NK-92 (cell line): ENCODE results near the gene ELOVL2.
"Not testable (repeated sequence)": the region's sequence is repeated elsewhere in the genome, so short reads cannot be mapped to it uniquely, and the experiment has no call there.

ENCODE experiments used
- DNase-seq: peaks from one replicate; lab custom pipeline; 2025; ENCODE audit not compliant: unreplicated experiment; lab: John Stamatoyannopoulos, UW

Gene ELOVL2

GRCh38 chr6:11025130-11025529, 19.0 kb downstream of the ELOVL2 start:
- no peak for DNase-seq

DNA sequence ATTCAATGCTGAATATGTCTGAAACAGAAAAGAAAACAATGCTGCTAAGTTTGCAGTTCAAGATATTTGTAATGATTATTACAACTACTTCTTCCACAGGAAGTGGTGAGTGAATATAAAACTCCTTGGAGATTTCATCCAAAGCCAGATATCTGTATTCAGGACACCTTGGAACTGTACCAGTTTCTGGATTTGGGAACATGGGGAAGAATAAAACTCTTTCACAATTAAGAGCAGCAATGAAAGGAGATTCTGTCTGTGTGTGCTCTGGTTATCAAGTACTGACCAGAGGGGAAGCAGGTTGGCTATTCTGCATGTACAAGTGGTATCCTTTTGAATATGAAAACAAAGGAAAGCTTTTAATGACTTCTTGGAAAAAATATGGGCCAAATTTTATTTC, 21.1 kb downstream of the ELOVL2 start:
- DNase-seq, result no peak

DNA sequence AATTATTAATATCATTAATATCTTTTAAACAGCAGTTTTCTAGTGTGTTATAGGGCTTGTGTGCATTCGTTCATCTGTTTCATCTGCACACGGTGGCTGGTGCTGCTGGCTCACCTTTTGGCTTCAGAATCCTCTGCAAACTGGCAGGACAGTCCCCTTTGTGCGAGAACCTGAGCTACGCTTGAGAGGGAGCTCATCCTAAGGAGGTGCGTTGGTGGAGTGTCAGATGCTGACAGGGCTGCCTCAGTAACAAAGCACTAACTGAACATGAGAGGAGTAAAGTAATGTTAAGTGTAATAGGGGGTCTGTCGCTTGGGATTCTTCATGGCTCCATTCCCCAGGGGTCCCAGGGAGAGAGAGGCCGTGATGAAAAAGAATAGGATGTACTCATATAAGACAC, 22.4 kb downstream of the ELOVL2 start:
- DNase-seq, result no peak

DNA sequence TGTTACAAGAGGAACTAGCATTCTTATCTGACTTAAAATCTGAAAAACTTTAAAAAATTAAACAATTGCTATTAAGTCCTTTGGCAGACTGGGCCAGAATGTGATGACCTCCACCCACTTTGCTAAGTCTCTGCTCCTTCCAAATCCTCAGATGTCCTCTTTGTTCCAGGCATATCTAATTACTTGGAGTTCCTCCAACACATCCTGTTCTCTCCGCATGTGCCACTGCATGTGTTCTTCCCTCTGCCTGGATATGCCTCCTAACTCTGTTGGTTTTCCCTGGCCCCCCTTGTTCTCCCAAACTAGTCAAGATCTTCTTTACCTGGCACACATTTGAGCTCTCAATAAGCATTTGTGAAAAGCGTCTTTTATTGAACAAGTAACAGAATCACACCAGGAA, 23.1 kb downstream of the ELOVL2 start:
- no peak for DNase-seq

- DNase-seq, result no peak
Observed at GRCh38 chr6:11018225-11018624, 25.9 kb downstream of the ELOVL2 start.

DNA sequence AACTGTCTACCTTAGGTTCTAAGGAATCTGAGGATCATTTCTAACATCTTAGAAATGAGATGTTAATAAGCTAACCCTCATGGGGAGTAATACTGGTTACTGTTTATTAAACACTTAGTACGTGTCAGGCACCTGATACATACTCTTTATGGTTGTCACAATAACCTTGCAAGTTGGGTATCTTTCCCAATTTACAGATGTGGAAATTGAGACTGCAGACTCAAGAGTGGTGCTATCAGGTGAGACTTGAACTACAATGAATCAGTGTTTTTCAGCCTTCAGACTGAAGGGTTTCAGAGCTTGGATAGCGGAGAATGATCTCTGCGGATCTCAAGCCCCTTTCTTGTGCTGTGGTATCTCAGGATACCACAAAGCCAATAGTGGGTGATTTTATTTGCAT, 27.0 kb downstream of the ELOVL2 start:
- DNase-seq, result no peak

DNA sequence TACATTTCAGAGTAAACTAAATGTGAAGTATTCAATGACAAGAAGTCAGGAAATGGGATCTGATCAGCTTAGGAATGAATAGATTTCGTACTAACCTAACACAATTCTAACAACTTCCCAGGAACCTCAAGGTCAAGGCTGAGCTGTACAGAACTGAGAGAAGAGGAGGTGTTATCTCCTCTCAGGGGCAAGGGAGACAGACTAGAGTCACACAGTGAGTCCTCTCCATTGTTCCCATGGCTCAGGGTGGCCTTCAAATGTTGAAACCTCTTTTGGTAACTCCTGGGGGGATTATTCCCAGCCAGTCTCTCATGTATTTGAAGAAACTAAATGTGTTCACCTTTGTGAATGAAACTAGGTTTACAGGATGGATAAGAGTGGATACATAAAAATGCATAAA, 27.7 kb downstream of the ELOVL2 start:
- no peak for DNase-seq

DNA sequence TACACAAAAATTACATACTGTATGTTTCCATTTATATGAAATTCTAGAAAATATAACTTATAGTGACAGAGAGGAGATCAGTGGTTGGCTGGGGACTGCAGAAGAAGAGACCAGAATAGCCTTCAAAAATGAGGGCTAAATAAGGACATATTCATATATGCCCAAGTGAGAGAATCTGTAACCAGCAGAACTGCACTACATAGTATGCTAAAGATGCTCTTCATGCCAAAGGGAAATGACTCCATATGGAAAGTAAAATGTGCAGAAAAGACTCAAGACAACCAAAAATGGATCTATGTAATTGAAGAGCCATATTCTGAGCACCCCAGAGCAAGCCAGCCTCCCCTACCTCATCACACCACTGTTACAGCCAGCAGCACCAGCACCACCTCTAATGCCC, 29.0 kb downstream of the ELOVL2 start:
- DNase-seq, result no peak

DNA sequence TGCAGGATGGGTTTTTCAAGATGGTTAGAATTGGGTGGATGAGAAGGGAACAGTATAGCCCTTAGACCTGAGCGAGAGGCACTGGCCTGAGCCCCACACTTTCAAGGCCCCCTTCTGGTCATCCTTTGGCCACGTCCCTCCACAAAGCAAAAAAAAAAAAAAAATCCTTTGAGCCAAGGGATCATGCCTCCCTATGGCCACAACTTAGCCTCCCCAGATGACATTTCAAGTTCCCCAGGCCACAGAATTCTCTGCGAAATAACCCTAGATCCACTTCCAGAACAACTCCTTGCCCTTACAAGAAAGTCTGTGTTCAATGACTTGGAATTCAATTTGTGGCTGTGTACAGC, 30.4 kb downstream of the ELOVL2 start:
- DNase-seq, result no peak

DNA sequence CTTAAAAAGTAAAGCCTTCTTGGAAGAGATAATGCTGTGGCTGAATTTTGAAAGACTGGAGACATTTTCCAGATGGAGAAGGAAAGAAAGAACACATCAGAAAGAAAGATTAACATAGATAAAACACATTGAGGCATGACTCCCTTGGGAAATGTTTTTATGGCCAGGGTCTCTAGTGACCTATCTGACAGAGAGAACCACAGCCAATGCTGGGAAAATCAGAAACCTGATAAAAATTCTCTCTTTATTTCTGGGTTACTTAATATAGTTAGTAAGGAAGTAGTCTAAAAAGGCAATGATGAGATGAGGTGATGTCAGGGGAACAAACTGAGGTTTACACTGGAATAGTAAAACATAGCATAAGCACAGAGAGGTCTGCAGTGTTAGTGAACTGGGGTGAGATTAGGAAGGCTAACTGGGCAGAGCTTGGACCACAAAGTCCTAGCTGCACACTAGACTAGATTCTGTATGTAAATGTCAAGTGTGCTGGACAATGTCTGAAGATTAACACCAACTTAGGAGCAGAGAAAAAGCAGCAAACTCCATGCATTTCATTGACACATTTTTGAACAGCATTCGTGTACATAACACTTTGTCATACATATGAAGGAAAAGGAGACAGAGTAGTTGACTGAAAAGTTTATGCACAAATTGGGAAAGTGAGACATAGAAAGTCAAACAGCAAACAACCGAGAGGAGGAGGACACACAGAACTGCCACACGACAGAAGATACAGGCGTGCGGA, 31.0 kb downstream of the ELOVL2 start:
- no peak for DNase-seq

DNA sequence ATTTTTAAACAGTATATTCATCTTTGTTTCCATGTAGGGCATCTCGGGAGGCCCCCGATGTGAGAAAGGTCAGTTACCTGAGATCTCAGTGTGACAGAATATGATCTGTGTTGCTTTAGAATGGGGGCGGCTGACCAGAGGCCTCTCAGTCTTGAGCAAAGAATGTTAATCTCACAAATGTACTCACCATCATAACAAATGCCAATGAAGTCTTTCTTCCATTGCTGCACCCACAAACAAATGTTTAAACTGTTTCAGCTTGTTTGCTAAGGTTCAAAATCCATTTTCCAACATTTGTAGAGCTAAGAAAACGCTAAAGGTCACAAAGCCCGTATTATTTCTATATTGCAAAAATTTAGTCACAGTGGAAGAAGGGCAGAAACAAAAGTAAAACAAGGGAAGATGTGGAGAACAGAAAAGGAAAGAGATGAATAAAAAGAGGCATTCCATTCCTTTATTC, 31.8 kb downstream of the ELOVL2 start:
- no peak for DNase-seq

DNA sequence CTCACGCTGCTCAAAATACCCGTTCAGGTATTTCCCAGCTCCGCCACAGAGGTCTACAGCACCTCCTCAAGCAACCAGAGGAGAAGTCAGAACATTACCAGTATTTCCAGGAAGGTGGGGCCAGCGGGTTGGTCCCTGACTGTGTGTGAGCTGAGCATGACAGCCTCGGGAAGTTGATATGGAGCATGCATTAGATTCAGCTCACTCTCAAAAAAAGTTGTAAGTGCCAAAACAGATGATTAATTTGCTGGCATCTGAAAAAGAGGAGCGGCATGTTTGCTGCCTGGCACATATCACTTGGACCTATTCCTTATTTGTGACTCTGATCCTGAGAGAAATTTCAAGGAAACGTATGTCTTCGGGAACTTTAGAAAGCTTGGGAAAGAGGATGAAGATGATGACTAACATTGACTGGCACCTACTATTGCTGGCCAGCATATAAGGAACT, 32.3 kb downstream of the ELOVL2 start:
- no peak for DNase-seq

- DNase-seq, result no peak
Observed at GRCh38 chr6:11009353-11009752, 34.8 kb downstream of the ELOVL2 start.

- DNase-seq, result no peak
Observed at GRCh38 chr6:11008821-11009220, 35.3 kb downstream of the ELOVL2 start.

- DNase-seq, result no peak
Observed at GRCh38 chr6:11007715-11008608, 36.1 kb downstream of the ELOVL2 start.

DNA sequence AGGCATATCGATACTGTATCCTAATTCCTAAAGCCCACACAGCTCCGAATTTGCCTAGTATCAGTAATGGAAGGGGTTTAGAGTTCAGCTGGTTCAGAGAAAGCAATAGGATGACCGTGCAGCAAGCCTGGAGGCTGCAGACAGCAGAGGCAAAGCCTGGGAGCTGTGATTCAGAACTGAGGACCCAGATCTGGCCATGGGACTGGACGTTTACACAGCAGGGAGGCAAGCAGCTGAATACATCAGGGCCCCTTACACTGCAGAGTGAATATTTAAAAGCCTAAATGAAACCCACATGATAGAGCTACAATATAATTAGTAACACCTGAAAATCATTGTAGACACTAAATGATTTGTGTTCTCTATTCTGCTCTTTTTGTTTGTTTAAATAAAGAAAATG, 38.0 kb downstream of the ELOVL2 start:
- DNase-seq, result no peak

DNA sequence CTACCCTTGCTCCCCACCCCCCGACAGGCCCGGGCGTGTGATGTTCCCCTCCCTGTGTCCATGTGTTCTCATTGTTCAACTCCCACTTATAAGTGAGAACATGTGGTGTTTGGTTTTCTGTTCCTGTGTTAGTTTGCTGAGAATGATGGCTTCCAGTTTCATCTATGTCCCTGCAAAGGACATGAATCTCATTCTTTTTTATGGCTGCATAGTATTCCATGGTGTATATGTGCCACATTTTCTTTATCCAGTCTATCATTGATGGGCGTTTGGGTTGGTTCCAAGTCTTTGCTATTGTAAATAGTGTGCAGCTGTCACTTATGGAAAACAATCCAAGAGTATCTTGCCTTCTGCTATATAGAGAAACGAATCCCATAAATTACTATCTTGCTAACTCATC, 40.8 kb downstream of the ELOVL2 start:
- not testable (repeated sequence) for DNase-seq

- DNase-seq, result no peak
Observed at GRCh38 chr6:11002176-11002575, 41.9 kb downstream of the ELOVL2 start.

GRCh38 chr6:10999994-11000393, 44.1 kb downstream of the ELOVL2 start:
- no peak for DNase-seq

DNA sequence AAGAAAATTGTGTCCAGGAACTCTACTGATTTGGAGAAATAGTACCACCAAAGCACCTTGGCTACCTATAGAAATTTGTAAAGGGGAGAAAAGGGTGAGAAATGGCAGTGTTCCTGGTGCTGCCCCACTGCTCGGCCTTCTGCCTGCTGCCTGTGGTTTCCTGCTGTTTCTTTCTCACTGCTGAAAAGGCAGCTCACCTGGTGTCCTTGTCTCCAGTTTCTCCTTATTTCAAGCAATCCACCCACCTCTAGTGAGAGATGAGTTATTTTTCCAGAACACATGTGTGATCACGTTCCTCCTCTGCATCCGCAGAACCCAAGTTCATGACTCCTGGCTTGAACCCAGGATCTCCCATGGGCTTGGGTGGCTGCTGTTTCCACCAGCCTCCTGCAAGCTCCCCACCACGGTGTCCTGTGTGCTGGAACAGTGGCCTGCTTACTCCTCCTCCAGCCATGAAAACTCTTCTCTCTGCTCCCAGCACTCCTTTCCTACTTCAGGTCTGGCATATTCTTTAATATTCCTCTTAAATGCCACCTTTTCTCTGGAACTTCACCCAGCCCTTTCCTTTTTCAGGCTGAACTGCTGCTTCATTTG, 48.9 kb downstream of the ELOVL2 start:
- no peak for DNase-seq

DNA sequence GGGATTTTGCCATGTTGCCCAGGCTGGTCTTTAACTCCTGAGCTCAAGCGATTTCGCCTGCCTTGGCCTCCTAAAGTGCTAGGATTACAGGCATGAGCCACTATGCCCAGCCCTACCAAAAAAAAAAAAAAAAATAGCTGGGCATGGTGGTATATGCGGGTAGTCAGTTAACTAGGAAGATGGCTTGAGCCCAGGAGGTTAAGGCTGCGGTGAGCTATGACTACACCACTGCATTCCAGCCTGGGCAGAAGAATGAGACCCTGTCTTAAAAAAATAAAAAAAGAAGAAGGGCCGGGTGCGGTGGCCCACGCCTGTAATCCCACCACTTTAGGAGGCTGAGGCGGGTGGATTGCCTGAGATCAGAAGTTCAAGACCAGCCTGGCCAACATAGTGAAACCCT, 50.2 kb downstream of the ELOVL2 start:
- no peak for DNase-seq

- no peak for DNase-seq
Observed at GRCh38 chr6:10991115-10991514, 53.0 kb downstream of the ELOVL2 start.
